HG03280 (cell line): ENCODE data around the gene SLC25A20.
"Not testable (repeated sequence)": the region's sequence is repeated elsewhere in the genome, so short reads cannot be mapped to it uniquely, and the experiment has no call there.

Experiments used
- ATAC-seq: cut with Tn5 transposase; IDR thresholded peaks from one replicate; pipeline ENCODE4 v1.9.1; 2021; ENCODE audit warnings: mild to moderate bottlenecking, moderate library complexity; ENCODE audit not compliant: unreplicated experiment

SLC25A20 gene, protein sequence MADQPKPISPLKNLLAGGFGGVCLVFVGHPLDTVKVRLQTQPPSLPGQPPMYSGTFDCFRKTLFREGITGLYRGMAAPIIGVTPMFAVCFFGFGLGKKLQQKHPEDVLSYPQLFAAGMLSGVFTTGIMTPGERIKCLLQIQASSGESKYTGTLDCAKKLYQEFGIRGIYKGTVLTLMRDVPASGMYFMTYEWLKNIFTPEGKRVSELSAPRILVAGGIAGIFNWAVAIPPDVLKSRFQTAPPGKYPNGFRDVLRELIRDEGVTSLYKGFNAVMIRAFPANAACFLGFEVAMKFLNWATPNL

DNA sequence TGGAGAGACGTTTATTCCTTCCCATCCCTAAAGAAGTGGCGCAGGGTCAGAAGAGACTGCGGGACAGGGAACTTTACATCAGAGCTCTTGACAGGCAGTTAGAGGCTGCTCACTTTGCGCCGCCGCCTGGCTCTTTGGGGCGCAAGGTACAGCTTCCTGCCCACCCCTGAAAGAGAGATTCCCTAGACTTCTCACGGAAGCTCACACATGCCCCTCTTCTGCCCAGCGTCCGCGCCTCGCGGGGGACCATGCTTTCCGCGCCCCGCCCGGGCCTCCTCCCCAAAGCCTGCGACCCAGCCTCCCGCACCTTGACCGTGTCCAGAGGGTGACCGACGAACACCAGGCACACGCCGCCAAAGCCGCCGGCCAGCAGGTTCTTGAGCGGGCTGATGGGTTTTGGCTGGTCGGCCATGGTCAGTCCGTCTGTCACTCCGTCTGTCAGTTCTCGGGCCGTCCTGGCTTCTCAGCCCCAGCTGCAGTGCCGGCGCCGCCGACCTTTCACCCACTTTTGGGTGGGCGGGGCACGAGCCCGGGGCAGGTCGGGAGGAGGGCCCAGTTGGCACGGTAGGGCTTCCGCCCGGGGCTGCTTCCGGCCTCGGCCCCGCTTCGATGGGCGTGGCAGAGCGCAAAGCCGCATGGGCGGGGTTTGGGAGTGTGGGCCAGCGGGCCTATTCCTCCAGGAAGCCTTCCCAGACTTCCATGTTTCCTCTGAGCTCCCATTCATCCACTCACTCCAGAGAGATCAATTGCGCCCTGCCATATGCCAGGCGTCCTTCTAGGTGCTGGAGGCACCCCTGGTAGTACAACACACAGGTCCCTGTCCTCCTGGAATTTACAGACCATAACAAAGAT lies at the start of gene SLC25A20:
Gene SLC25A20 (minus strand): TSS at position 500 of the 852 bp plus-strand sequence. CDS start 88 bp downstream, at position 412.
- ATAC-seq = peak; percentile 88

DNA sequence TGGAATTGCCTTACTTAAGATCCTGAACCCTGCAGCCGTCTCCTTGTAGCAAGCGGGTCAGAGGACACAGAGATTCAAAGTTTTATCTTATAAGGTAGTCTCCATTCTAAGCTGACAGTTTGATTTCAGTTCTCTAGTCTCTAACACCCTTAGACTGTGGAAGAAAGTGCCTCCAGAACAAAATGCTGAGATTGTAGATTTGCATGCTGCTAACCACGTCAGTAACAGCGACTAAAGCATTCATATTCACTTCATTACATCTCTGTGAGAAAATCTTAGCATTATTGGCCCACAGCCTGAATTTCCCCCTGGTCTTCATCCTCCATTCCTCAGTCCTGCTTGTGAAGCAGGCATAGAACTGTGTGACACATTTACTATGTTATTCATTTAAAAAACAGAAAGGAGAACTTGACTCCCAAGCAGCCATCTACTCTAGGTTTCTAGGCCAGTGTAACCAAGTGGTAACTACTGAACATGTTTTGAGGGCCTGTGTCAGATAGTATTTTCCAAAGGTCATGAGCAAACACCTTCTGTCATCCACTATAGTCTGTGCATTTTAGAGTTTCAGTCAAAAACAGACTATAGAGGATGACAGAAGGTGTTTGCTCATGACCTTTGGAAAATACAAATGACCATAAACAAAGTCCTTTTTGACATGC lies 47.3 kb upstream of the SLC25A20 start:
- ATAC-seq = no peak

DNA sequence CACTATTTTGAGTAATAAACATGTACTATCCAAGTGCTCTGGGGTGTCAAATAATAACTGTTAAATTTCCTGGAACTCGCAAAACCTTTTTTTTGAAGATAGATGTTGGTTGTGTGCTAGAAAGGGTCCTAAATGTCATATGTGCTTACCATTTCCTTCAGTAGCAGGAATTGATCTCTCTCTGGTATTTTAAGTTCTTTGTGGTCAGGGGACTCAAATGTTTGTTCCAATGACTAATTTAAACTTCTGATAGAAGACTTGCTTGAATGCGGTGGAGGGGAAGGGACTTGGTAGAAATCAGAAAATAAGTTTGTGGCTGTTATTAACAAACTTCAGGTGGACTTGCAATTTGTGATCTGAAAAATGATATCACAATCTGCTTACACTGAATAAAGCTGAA lies 46.8 kb upstream of the SLC25A20 start:
- ATAC-seq = no peak

DNA sequence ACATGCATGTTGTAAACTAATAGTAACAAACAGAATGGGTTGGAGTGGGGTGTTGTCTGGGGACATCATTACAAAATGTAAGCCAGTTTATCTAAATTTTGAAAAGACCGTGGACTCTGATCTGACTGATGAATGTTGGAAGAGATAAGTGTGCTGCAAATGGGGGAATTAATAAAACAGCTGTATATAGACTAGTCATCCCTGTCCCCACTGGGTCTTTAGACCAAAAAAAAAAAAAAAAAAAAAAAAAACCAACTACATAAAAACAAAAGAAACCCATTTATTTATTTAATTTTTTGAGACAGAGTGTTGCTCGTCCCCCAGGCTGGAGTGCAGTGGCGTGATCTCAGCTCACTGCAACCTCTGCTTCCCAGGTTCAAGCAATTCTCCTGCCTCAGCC lies 40.0 kb upstream of the SLC25A20 start:
- ATAC-seq = no peak

DNA sequence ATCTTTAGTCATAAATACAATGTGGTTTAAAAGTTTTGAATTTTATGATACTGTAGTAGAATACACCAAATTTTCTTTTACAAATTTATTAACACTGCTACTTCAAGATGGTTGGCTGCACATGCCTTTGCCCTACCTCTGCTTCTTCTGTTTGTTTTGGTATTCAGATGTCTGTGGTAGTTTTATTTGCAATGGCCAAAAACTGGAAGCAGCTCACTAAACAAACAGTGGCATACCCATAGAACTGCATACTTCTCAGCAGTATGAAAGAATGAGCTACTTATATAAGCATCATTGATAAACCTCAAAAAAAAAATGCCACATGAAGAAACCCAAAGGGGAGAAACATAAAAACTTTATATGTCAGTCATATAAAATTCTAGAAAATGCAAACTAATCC lies 39.5 kb upstream of the SLC25A20 start:
- ATAC-seq = no peak

DNA sequence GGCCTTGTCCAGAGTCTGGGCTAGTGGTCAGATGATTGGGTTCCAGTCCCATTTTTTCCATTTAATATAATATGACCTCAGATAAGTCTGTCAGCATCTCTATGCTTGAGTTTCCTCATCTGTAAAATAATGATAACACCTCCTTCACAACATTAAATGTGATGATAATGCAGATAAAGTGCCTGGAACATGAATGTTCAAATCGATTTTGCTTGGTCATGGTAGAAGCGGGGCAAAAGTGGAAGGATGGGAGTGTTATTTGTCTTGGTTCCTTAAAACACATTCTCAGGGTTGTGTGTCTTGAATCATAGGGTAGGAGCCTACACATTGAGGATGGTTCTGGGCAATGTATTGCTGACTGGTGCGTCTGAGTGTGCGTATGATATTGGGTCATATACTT lies 36.8 kb upstream of the SLC25A20 start:
- no peak for ATAC-seq

DNA sequence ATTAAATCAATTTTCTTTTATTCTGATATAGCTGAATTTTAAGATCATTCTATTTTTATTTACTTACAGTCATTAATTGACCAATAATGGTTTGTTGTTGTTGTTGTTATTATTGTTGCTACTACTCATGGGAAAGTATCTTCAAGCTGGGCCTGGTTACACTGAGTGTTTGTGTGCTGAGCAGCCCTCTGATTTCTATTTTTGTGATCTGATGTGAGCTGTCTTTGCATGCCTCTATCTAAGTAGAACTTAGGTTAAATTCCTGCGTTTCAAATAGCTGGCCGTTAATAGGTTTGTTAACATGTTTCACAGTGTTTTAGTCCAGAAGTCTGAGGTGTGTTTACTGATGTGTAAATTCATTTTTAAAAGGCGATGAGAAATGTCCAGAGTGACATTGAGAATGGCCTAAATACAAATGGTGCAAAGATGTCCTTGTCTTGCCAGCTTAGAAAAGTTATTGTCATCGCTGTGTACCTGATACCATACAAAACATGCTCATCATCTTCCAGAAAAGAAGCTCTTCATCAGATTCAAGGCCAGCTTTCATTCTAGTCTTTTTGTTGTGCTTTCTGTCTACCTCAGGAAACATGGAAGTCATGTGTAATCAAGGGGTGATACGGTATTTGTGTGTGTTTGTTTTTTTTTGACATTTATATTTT lies 35.8 kb upstream of the SLC25A20 start:
- no peak for ATAC-seq

DNA sequence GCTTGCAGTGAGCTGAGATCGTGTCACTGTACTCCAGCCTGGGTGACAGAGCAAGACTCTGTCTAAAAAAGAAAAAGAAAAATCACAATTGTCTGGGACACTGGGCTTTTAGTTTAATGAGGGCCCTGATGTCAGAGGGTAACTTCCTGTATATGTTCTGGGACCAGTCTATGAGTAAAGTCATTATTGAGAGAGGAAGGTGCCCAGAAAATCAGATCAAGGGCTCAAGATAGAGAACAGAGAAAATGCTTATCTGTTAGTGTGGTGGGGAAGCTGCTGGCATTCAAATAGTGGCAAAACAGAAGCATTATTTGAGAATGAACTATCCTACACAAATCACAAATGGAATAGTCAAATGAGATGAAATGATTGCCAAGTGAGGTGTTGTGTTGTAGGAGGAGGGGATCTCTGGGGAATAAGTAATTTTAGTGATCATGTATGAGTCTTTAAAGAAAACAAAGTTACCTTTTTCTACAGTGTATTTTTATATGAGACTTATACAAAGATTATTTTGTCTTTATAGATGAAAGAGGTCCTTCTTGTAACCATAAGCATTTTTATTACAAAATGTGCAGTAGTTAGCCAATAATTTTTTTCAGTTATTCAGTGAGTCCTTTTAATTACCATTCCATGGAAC lies 33.4 kb upstream of the SLC25A20 start:
- no peak for ATAC-seq

DNA sequence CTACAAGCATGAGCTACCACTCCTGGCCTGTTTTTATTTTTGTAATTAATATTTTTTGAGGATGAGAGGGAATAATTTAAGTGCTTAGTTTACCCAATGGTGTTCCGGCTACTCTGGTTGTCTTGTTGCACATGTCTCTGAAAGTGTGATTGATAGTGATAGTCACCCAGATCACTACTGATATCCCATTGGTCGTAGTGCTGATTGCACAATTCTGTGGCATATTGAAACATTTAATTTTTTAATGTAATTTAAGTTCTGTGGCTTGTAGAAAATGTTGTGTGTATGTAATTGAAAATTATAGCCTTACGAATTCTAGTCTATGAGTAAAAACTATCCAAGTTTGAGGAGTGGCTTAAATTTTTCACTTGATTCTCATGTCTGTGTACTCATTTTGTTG lies 31.9 kb upstream of the SLC25A20 start:
- no peak for ATAC-seq

DNA sequence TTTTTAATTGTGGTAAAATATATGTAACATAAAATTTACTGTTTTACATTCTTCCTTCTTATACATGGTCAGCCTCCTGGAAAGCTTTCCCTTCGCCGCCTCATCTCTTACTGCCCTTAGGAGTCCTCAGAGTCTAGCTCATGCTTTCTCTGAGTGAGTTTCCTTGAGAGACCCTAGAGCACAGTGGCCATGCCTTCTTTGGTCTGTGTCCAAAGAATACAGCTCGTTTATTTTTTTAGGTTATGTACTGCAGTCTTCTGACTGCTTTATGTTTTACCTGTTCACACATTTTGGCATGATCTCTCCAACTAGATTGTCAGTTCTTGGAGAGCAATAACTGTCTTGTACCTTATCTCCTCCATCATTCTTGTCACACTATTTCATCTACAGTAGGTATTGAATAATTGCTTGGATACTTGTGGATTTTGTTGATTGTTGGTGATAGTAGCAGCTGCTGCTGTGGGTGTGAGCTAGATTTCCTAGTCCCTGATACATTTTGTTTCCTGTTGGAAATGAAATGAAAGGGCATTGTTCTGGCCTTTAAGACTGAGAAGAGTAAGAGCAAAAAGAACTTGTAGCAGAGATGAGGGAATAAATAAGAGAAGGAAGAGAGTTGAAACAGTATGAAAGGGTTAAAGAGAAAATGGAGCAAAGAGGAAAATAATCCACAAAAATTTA lies 30.8 kb upstream of the SLC25A20 start:
- no peak for ATAC-seq

DNA sequence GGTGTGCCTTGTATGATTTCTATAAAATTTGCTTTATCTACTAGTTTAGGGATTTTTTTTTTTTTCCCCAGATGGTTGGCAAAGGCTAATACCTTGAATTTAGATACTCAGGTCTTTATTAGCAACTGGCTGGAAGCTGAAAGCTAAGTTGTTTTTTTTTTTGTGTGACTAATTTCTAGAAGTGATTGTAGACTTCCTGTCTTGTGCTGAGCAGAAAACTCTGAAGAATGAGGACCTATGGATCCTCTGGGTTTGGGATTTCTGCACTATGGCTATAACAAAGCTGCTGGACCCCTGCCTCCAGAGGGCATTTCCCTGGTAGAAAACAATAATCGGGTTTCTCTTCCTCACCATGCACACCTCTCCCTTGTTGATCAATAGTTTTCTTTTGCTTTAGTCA lies 30.0 kb upstream of the SLC25A20 start:
- ATAC-seq = no peak

DNA sequence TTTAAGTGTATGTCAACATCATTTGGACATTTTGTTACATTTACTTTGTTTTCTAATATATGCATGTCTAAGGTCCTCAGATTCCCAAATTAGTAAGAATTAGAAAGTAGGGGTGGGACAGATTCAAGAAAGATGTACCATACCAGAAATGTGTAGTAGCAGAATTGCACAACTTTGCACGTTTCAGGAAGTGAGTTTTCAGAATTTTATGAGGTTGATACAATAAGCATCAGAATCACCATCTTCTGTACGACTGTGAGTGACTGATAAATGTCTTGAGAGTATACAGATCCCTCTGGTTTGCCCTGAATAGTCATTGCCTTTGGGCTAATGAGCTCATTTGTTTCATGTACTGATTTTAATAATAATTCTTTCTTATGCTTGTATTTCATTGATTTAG lies 29.2 kb upstream of the SLC25A20 start:
- no peak for ATAC-seq

DNA sequence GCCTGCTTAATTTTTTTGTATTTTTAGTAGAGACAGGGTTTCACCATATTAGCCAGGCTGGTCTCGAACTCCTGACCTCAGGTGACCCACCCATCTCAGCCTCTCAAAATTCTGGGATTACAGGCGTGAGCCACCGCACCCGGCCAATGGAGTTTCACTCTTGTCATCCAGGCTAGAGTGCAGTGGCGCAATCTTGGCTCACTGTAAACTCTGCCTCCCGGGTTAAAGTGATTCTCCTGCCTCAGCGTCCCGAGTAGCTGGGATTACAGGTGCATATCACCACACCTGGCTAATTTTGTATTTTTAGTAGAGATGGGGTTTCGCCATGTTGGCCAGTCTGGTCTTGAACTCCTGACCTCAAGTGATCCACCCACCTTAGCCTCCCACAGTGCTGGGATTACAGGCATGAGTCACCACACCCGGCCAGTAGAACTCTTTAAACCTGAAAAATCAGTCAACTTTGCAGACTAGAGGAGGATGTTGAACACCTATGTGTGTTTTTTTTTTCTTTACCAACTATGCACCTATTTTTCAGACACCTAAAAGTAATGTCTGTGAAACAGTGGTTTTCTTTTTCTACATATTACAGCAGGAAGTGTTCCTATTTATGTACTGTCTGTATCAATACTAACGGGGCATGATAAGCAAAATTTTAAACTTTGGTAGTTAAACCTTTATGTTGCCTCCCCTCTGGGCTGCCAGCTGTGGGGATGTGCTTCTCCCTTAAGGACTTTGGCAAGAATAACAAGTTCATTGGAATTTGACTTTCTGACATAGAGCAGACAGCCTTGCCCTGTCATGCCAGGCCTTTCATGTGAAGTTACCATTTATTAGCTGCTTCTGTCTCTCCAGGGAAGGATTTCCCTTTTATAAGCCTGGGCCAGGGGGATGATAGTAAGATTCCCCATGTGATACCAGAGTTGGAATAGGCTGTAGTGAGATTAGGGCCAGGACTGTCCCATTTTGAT lies 28.0 kb upstream of the SLC25A20 start:
- no peak for ATAC-seq

DNA sequence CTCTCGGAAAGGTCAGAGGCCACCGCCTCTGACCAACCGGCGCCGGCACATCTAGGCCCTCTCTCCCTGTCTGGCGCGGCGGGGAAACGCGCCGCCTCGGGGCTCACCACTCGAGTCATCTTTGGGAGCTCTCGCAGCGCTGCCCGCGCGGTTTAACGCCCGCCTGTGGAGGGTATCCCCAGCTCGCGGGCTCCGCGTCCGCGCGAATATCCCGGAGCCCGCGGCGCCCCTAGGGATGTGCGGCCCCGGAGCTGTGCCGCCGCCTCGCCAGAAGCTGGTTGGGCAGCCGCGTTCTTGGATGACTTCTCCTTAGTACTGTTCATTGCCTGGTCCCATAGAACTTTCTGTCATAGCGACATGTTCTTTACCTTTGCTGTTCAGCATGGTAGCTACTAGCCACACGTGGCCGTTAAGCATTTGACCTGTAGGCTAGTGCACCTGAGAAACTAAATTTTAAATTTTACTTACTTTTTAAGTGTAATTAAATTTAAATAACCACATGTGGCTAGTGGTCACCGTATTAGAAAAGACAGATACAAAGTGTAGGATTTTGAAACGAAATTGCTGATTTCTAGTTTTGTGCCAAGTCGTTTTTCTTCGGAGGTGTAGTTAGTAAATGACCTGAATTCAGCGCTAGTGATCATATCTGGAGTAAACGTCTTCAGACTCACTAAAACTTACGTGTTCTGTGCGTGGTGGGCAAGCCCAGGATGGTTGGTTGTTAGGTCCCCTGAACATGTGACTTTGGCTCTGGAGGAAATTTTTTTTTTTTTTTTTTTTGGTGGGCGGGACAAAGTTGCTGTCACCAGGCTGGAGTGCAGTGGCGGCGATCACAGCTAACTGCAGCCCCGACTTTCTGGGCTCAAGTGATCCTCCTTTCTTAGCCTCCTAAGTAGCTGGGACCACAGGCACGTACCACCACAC lies 20.8 kb upstream of the SLC25A20 start:
- ATAC-seq = no peak

DNA sequence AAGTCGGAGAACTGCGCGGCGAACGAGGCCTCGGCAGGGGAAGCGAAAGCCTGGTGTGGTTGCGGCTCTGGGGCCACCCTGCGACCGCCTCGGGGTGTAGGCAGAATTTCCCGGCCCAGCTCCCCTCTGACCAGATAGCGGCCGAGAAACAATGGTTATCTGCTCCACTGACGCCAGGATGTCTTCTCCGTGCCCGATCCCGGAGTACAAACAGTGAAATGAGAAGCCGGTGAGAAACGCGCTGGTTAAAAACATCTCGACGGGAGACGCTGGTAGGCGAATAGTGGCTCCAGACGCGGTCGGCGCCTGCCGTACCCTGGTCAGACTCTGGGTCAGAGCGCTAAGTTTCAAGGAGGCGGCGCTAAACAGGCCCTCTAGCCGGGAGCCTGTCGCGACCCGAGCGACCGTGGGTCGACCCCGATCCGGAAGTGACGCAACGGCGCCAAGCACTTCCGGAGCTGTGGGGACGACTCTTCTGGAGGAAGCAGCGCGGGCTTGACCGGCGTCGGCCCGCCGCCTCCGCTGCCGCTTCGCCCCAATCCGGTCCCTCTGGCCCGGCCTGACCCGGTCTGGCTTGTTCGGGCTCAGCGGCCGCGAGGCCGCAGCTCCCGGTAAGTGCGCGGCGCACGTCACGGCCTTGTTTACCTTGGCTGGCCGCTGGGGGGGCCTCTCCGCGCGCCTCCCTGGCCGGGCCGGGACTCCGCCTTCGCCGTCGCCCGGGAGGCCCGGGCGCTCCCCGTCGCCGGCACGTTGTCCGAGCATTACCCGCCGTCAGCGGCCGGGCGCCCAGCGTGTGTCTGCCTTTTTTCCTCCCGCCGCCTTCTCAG lies 19.9 kb upstream of the SLC25A20 start, which contains the start of gene ARIH2:
Gene ARIH2 (plus strand): TSS at position 455 of the 827 bp plus-strand sequence. CDS start 8,717 bp downstream, outside the sequence.
- peak; percentile 86 for ATAC-seq

DNA sequence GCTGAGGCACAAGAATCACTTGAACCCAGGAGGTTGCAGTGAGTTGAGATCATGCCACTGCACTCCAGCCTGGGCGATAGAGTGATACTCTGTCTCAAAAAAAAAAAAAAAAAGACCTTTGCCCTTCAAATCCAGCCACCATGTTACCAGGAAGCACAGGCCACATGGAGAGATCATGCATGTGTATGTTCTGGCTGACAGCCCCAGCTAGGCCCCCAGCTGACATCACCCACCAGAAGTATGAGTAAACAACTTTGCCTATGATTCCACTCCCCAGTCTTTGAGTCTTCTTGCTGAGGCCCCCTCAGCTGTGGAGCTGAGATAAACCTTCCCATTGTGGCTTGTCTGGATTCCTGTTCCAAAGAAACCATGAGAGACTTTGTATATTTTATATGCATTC lies 16.6 kb upstream of the SLC25A20 start:
- no peak for ATAC-seq

DNA sequence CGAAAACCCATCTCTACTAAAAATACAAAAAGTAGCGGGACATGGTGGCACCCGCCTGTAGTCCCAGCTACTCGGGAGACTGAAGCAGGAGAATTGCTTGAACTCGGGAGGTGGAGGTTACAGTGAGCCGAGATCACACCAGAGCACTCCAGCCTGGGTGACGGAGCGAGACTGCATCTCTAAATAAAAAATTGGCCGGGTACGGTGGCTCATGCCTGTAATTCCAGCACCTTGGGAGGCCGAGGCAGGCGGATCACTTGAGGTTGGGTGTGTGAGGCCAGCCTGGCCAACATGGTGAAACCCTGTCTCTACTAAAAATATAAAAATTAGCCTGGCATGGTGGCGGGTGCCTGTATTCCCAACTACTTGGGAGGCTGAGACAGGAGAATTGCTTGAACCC lies 8.3 kb upstream of the SLC25A20 start:
- not testable (repeated sequence) for ATAC-seq
